SK-N-SH (cell line): ENCODE data around the gene MAPRE2. TPM values are rescaled to one million over a fixed set of nuclear protein-coding genes. Genes with fewer than 3 reads are reported as not detected.

Experiments
- CTCF ChIA-PET: fragments of 300-600, 350-600 bp; formaldehyde crosslinking; extraction: SDS; loops from one replicate; lab custom pipeline; 2021; lab: Yijun Ruan, JAX
- POLR2A ChIA-PET: fragments of 350-600 bp; sonication (Branson Sonifier 250); formaldehyde crosslinking; extraction: SDS; loops from one replicate; lab custom pipeline; 2020; ENCODE audit warnings: antibody characterized with exemption, inconsistent platforms; lab: Yijun Ruan, JAX
- DNase-seq: peaks from one replicate; pipeline ENCODE4 v3.0.0; 2012
- H2AFZ ChIP-seq: fragments of 200-600 bp; sonication (generic); 2 replicates; pipeline ENCODE4 v1.8.1; 2016; ENCODE audit warnings: antibody characterized with exemption, mild to moderate bottlenecking, low read depth
- H3F3A ChIP-seq: fragments of 200-600 bp; sonication (generic); replicated peaks from 2 replicates; pipeline ENCODE3; 2016; ENCODE audit warnings: antibody characterized with exemption, mild to moderate bottlenecking; ENCODE audit not compliant: insufficient read depth
- H3K27ac ChIP-seq, 2 experiments: fragments of 200-500 bp in 1 of 2; fragments of 200-600 bp in 1 of 2; sonication (Bioruptor generic) in 1 of 2; sonication (generic), shearing (Covaris generic) in 1 of 2; 2 replicates each; pipeline versions ENCODE4 v1.5.1 to v1.6.1; 2014 to 2016; ENCODE audit warnings: low read depth in 2 of 2, inconsistent platforms in 1 of 2, low read length in 1 of 2, mild to moderate bottlenecking in 1 of 2, mixed read lengths in 1 of 2
- H3K27me3 ChIP-seq: fragments of 200-600 bp; sonication (generic), shearing (Covaris generic); 2 replicates; pipeline ENCODE4 v1.6.1; 2016; ENCODE audit warnings: mixed run types; ENCODE audit not compliant: insufficient read depth
- H3K36me3 ChIP-seq, 2 experiments: fragments of 200-500 bp in 1 of 2; fragments of 200-600 bp in 1 of 2; sonication (Bioruptor generic) in 1 of 2; sonication (generic) in 1 of 2; replicated peaks in 1 of 2; 2 replicates each; pipeline versions ENCODE3 to v1.5.1; 2014 to 2016; ENCODE audit warnings: low read length in 1 of 2, mild to moderate bottlenecking in 1 of 2; ENCODE audit not compliant: insufficient read depth in 2 of 2, control insufficient read depth in 1 of 2
- H3K4me1 ChIP-seq, 2 experiments: fragments of 200-500 bp in 1 of 2; fragments of 200-600 bp in 1 of 2; sonication (Bioruptor generic) in 1 of 2; sonication (generic), shearing (Covaris generic) in 1 of 2; 2 replicates each; pipeline versions ENCODE4 v1.5.1 to v1.6.1; 2014 to 2016; ENCODE audit warnings: low read depth in 1 of 2, low read length in 1 of 2, mixed run types in 1 of 2; ENCODE audit not compliant: insufficient read depth in 2 of 2, control insufficient read depth in 1 of 2
- H3K4me2 ChIP-seq: fragments of 200-600 bp; sonication (generic), shearing (Covaris generic); 2 replicates; pipeline ENCODE4 v1.6.1; 2017; ENCODE audit warnings: mixed run types
- H3K4me3 ChIP-seq, 2 experiments: fragments of 200-500 bp in 1 of 2; fragments of 200-600 bp in 1 of 2; sonication (Bioruptor generic) in 1 of 2; sonication (generic), shearing (Covaris generic) in 1 of 2; 2 replicates each; pipeline versions ENCODE4 v1.5.1 to v1.8.1; 2014 to 2016; ENCODE audit warnings: low read depth in 2 of 2, inconsistent platforms in 1 of 2, low read length in 1 of 2, mild to moderate bottlenecking in 1 of 2, mixed read lengths in 1 of 2, moderate library complexity in 1 of 2
- H3K79me2 ChIP-seq: fragments of 200-600 bp; sonication (generic); 2 replicates; pipeline ENCODE4 v1.8.1; 2017; ENCODE audit warnings: mild to moderate bottlenecking; ENCODE audit not compliant: insufficient read depth
- H3K9ac ChIP-seq: fragments of 200-600 bp; sonication (generic); 2 replicates; pipeline ENCODE4 v1.6.1; 2017; ENCODE audit warnings: mixed run types
- H3K9me2 ChIP-seq: fragments of 200-600 bp; sonication (generic); 2 replicates; pipeline ENCODE4 v1.6.1; 2017; ENCODE audit warnings: mixed run types
- H3K9me3 ChIP-seq: fragments of 200-600 bp; sonication (generic); 2 replicates; pipeline ENCODE4 v1.6.1; 2017; ENCODE audit warnings: mixed run types, mild to moderate bottlenecking, moderate library complexity
- H4K20me1 ChIP-seq: fragments of 200-600 bp; sonication (generic); 2 replicates; pipeline ENCODE4 v1.6.1; 2017; ENCODE audit warnings: mild to moderate bottlenecking, mixed run types; ENCODE audit not compliant: insufficient read depth
- CHD2 ChIP-seq: fragments of 150-350 bp; IDR thresholded peaks from 2 replicates; pipeline ENCODE4 v1.6.1; 2018; ENCODE audit warnings: low read length; ENCODE audit not compliant: partially characterized antibody
- EP300 ChIP-seq, 2 experiments: IDR thresholded peaks; 2 replicates each; pipeline versions ENCODE4 v1.4.0 to v1.6.1; 2012; ENCODE audit warnings: borderline replicate concordance in 1 of 2, low read depth in 1 of 2, low read length in 1 of 2
- FOSL2 ChIP-seq: IDR thresholded peaks from 2 replicates; pipeline ENCODE4 v1.4.0; 2012; ENCODE audit warnings: low read depth, mild to moderate bottlenecking, moderate library complexity, borderline replicate concordance
- FOXJ3 ChIP-seq: sonication (generic); formaldehyde crosslinking; IDR thresholded peaks from 2 replicates; pipeline ENCODE4 v1.5.1; 2020; ENCODE audit warnings: mild to moderate bottlenecking, missing genetic modification reagents
- FOXM1 ChIP-seq: IDR thresholded peaks from 2 replicates; pipeline ENCODE4 v1.4.0; 2012; ENCODE audit warnings: low read depth, mild to moderate bottlenecking
- GABPA ChIP-seq: IDR thresholded peaks from 2 replicates; pipeline ENCODE4 v1.4.0; 2012; ENCODE audit warnings: low read depth, mild to moderate bottlenecking
- GATA2 ChIP-seq: sonication (generic); formaldehyde crosslinking; IDR thresholded peaks from 2 replicates; pipeline ENCODE4 v1.5.0; 2020; ENCODE audit warnings: mild to moderate bottlenecking, missing genetic modification reagents
- JUND ChIP-seq: IDR thresholded peaks from 2 replicates; pipeline ENCODE4 v1.4.0; 2012
- MEF2A ChIP-seq: IDR thresholded peaks from 2 replicates; pipeline ENCODE4 v1.4.0; 2012; ENCODE audit warnings: low read depth, borderline replicate concordance
- NFIC ChIP-seq: IDR thresholded peaks from 2 replicates; pipeline ENCODE4 v1.4.0; 2012; ENCODE audit warnings: borderline replicate concordance
- POLR2AphosphoS5 ChIP-seq: IDR thresholded peaks from 2 replicates; pipeline ENCODE4 v1.6.1; 2012; ENCODE audit warnings: low read depth, low read length
- RAD21 ChIP-seq: IDR thresholded peaks from 2 replicates; pipeline ENCODE4 v1.6.1; 2012; ENCODE audit warnings: mild to moderate bottlenecking, low read length
- RXRA ChIP-seq: IDR thresholded peaks from 2 replicates; pipeline ENCODE4 v1.4.0; 2012; ENCODE audit warnings: low read depth, mild to moderate bottlenecking, borderline replicate concordance
- SMC3 ChIP-seq: IDR thresholded peaks from 2 replicates; pipeline ENCODE4 v1.6.1; 2012; ENCODE audit warnings: low read depth, low read length, improper control_type of control experiment
- TAF1 ChIP-seq: IDR thresholded peaks from 2 replicates; pipeline ENCODE4 v1.6.1; 2012; ENCODE audit warnings: low read depth, mild to moderate bottlenecking, low read length, moderate library complexity, borderline replicate concordance
- TCF12 ChIP-seq: IDR thresholded peaks from 2 replicates; pipeline ENCODE4 v1.4.0; 2012
- TEAD4 ChIP-seq: IDR thresholded peaks from 2 replicates; pipeline ENCODE4 v1.4.0; 2012; ENCODE audit warnings: mild to moderate bottlenecking, borderline replicate concordance; ENCODE audit not compliant: insufficient read depth
- WGBS: methylation state at CpG from one replicate; pipeline ENCODE4 v1.1.6; 2017; ENCODE audit warnings: low lambda C conversion rate; 5-methylcytosine and 5-hydroxymethylcytosine counted together
- polyA plus RNA-seq, 3 experiments: library from polyadenylated mRNA; depleted of rRNA; stranded (reverse); fragments of >200 nt; gene quantifications; 2 replicates each; pipeline ENCODE4 v1.2.3, GENCODE V29; 2012
- TF ChIP-seq, protein P1 (sequence below): fragments of 150-350 bp; IDR thresholded peaks from 2 replicates; pipeline ENCODE4 v1.6.1; 2016; ENCODE audit warnings: mild to moderate bottlenecking, low read depth, low read length
- TF ChIP-seq, protein P2 (sequence below): IDR thresholded peaks from 2 replicates; pipeline ENCODE4 v1.4.0; 2012; ENCODE audit warnings: low read depth, borderline replicate concordance
- TF ChIP-seq, protein P3 (sequence below): IDR thresholded peaks from 2 replicates; pipeline ENCODE4 v1.4.0; 2012; ENCODE audit warnings: low read depth
- TF ChIP-seq, protein P4 (sequence below): fragments of 150-350 bp; IDR thresholded peaks from 2 replicates; pipeline ENCODE4 v1.6.1; 2017; ENCODE audit warnings: antibody characterized with exemption, low read length, low read depth, borderline replicate concordance
- TF ChIP-seq, protein P5 (sequence below): IDR thresholded peaks from 2 replicates; pipeline ENCODE4; 2012

Gene MAPRE2
- polyA plus RNA-seq, 1 of the 3 experiments (the other 2 are of a cell fraction): 11.5 TPM

DNA sequence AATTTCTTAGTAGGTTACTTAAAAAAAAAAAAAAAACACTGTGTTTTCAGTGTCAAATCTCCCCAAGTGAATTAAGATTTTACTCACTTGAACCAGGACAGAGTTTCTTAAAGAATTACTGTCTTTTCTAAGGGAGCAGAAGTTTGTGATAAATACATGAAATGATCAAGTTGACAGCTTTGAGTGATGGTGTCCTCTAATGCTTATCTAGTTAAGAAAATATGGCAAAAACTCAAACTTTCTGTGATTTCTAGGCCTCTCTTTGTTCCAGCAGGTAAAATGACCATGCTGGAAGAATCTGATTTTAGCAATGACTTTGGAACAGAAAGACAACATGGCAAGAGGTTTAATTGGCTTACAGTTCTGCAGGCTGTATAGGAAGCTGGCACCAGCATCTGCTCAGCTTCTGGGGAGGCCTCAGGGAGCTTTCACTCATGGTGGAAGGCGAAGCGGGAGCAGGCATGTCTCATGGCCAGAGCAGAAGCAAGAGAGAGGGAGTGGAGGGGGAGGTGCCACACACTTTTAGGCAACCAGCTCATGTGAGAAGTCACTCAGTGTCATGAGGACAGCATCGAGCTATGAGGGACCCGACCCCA is 6.6 kb downstream of the MAPRE2 start:
- TF ChIP-seq, protein P1, sequence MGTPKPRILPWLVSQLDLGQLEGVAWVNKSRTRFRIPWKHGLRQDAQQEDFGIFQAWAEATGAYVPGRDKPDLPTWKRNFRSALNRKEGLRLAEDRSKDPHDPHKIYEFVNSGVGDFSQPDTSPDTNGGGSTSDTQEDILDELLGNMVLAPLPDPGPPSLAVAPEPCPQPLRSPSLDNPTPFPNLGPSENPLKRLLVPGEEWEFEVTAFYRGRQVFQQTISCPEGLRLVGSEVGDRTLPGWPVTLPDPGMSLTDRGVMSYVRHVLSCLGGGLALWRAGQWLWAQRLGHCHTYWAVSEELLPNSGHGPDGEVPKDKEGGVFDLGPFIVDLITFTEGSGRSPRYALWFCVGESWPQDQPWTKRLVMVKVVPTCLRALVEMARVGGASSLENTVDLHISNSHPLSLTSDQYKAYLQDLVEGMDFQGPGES: no peak
- TF ChIP-seq FOXJ3 (CRISPR knock-in tag) (no peak), TEAD4 (no peak), GABPA (no peak), JUND (no peak), TAF1 (no peak)
- TF ChIP-seq, protein P2, sequence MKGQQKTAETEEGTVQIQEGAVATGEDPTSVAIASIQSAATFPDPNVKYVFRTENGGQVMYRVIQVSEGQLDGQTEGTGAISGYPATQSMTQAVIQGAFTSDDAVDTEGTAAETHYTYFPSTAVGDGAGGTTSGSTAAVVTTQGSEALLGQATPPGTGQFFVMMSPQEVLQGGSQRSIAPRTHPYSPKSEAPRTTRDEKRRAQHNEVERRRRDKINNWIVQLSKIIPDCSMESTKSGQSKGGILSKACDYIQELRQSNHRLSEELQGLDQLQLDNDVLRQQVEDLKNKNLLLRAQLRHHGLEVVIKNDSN: no peak
- TF ChIP-seq, protein P3, sequence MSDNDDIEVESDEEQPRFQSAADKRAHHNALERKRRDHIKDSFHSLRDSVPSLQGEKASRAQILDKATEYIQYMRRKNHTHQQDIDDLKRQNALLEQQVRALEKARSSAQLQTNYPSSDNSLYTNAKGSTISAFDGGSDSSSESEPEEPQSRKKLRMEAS: no peak
- TF ChIP-seq, protein P4, sequence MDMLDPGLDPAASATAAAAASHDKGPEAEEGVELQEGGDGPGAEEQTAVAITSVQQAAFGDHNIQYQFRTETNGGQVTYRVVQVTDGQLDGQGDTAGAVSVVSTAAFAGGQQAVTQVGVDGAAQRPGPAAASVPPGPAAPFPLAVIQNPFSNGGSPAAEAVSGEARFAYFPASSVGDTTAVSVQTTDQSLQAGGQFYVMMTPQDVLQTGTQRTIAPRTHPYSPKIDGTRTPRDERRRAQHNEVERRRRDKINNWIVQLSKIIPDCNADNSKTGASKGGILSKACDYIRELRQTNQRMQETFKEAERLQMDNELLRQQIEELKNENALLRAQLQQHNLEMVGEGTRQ: no peak
- no peaks in the 10 kb centered on the region for H3K9me2 ChIP-seq
- H3K4me1 ChIP-seq: peaks cover 15 to 35% of the 10 kb centered on the region in 2 experiments; a peak in 3 of 4 replicates
- no peak overlapping the region for H2AFZ ChIP-seq
- H3K4me3 ChIP-seq: no peak overlapping the region
- POLR2A ChIA-PET: no interaction called here
- H3F3A ChIP-seq: no peaks in the 10 kb centered on the region
- H3K27me3 ChIP-seq: no peaks in the 10 kb centered on the region
- H3K27ac ChIP-seq: no peak overlapping the region
- no peak for DNase-seq
- no peak overlapping the region for H3K9ac ChIP-seq
- no peaks in the 10 kb centered on the region for H3K36me3 ChIP-seq
- no peak overlapping the region for H3K4me2 ChIP-seq
- no peaks in the 10 kb centered on the region for H4K20me1 ChIP-seq
- H3K9me3 ChIP-seq: no peaks in the 10 kb centered on the region
- WGBS: 94% methylated on average over 4 of the region's 4 CpGs
- CTCF ChIA-PET: interaction anchor here (1.4 kb wide), 1 partner anchor 96 kb away, joined by 3 read pairs; no protein-coding TSS in a partner anchor
- H3K79me2 ChIP-seq: peaks cover 30% of the 10 kb centered on the region

DNA sequence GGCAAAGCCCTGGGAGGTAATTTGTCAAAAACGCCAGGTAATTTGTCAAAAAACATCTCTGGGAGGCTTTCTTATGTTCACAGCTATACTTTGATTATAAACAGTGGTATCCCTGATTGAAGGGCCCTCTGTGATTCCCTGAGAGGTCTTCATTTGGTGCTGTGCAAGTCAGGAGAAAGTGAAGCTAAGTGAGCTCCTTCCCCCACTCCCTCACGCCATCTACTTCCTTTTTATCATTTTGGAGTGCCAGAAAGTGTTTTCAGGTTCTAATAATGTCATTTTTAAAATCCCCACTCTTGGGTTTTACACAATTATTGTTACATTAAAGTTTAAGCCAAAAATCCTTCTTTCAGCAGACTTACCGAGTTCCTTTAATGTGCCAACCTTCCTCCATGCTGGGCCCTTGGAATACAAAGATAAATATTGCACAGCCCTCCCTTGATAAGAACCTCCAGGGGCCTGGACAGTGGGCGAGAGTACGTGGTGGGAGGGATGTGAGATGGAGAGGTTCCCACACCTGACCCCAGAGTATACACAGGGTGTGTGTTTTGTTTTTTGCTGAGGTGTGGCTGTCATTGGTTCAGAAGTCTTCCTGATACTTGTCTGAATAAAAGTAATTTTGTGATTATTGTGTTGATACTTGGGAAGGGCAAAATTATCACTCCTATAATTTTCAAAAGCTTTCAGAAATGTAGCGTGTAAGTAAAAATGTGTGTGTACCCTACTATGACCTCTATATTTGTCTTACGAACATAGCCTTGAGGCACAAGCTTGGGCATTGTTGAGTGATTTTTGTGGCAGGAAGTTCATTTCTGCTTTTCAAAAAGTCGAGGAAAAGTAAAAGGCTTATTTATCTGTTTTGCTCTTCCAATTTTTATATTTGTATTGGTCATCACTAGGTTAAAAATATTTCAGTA is 8.2 kb downstream of the MAPRE2 start:
- H3F3A ChIP-seq: no peaks in the 10 kb centered on the region
- no peaks in the 10 kb centered on the region for H3K27me3 ChIP-seq
- CTCF ChIA-PET: interaction anchor here (0.9 to 1.4 kb wide), 2 partner anchors 23 to 168 kb away, joined by 3 read pairs; no protein-coding TSS in a partner anchor
- peak overlapping the region in 1 of 2 experiments; percentile 58; a peak in 1 of 4 replicates for H3K27ac ChIP-seq
- peaks cover 14% of the 10 kb centered on the region for H3K79me2 ChIP-seq
- H3K9me2 ChIP-seq: no peaks in the 10 kb centered on the region
- WGBS: 72% methylated on average over 8 of the region's 8 CpGs
- H3K4me2 ChIP-seq: peak overlapping the region; percentile 34; the same call in 1 of the 2 replicates
- no peaks in the 10 kb centered on the region for H3K36me3 ChIP-seq
- no peaks in the 10 kb centered on the region for H3K9me3 ChIP-seq
- H3K4me3 ChIP-seq: no peak overlapping the region; a peak in 1 of 4 replicates
- no peak overlapping the region for H3K9ac ChIP-seq
- H4K20me1 ChIP-seq: no peaks in the 10 kb centered on the region
- peaks cover 11 to 33% of the 10 kb centered on the region in 2 experiments; a peak in 3 of 4 replicates for H3K4me1 ChIP-seq
- no peak overlapping the region; the same call in 1 of the 2 replicates for H2AFZ ChIP-seq
- POLR2A ChIA-PET: no interaction called here
- DNase-seq: no peak
- TF ChIP-seq TAF1: no peak
- no peak for TF ChIP-seq TCF12
- no peak for TF ChIP-seq POLR2AphosphoS5
- TF ChIP-seq CHD2: no peak
- no peak for TF ChIP-seq RXRA
- no peak for TF ChIP-seq GATA2 (CRISPR knock-in tag)
- no peak for TF ChIP-seq FOXM1
- TF ChIP-seq FOXJ3 (CRISPR knock-in tag): no peak
- no peak for TF ChIP-seq EP300 (IDR thresholded peaks at IDR 0.05; ENCODE audit: borderline replicate concordance in 1 of 2, low read depth in 1 of 2, low read length in 1 of 2)
- no peak for TF ChIP-seq GABPA
- TF ChIP-seq, protein P5, sequence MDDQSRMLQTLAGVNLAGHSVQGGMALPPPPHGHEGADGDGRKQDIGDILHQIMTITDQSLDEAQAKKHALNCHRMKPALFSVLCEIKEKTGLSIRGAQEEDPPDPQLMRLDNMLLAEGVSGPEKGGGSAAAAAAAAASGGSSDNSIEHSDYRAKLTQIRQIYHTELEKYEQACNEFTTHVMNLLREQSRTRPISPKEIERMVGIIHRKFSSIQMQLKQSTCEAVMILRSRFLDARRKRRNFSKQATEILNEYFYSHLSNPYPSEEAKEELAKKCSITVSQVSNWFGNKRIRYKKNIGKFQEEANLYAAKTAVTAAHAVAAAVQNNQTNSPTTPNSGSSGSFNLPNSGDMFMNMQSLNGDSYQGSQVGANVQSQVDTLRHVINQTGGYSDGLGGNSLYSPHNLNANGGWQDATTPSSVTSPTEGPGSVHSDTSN: no peak
- TF ChIP-seq RAD21: no peak
- no peak for TF ChIP-seq MEF2A
- TF ChIP-seq FOSL2: no peak
- no peak for TF ChIP-seq SMC3
- TF ChIP-seq NFIC: no peak
